ENCODE results near the gene ARID1B. TPM values are rescaled to one million over a fixed set of nuclear protein-coding genes. Genes with fewer than 3 reads are reported as not detected.

ARID1B gene
- total RNA-seq, 2 experiments from 2014 or later: 42.5 to 43.2 TPM

- CTCF ChIA-PET: interaction anchor here (0.6 kb wide), 1 partner anchor 28 kb away, joined by 4 read pairs; no protein-coding TSS in a partner anchor
- Mint-ChIP-seq H3K36me3 (ENCODE audit: low read depth) (peaks cover 3% of the 10 kb centered on the region), H3K4me1 (ENCODE audit: low read depth) (peaks cover 67% of the 10 kb centered on the region), H3K27me3 (ENCODE audit: low read depth) (no peaks in the 10 kb centered on the region), H3K9me3 (no peaks in the 10 kb centered on the region), H3K27ac (no peak overlapping the region), H3K4me3 (no peak overlapping the region)
- no peak for DNase-seq
- intact Hi-C loops (cut with micrococcal nuclease): no loop called here
Measured at GRCh38 chr6:156881687-156882629, 104.8 kb downstream of the ARID1B start.

- Mint-ChIP-seq H3K27ac (no peak overlapping the region), H3K9me3 (no peaks in the 10 kb centered on the region), H3K27me3 (ENCODE audit: low read depth) (no peaks in the 10 kb centered on the region)
Measured at GRCh38 chr6:156883497-156884252, 106.5 kb downstream of the ARID1B start.

GRCh38 chr6:156884306-156884705, 107.1 kb downstream of the ARID1B start:
- H3K27ac Mint-ChIP-seq: no peak overlapping the region
- no peaks in the 10 kb centered on the region for H3K36me3 Mint-ChIP-seq (ENCODE audit: low read depth)
- no peaks in the 10 kb centered on the region for H3K27me3 Mint-ChIP-seq (ENCODE audit: low read depth)
- H3K9me3 Mint-ChIP-seq: no peaks in the 10 kb centered on the region
- intact Hi-C loops (cut with micrococcal nuclease): no loop called here
- DNase-seq: no peak
- peaks cover 64% of the 10 kb centered on the region for H3K4me1 Mint-ChIP-seq (ENCODE audit: low read depth)
- H3K4me3 Mint-ChIP-seq: no peak overlapping the region
- CTCF ChIA-PET: interaction anchor here (0.6 to 1.5 kb wide), 3 partner anchors 53 to 1554 kb away, joined by 3 to 5 read pairs (median 4); no protein-coding TSS in a partner anchor

More at GRCh38 chr6:156883497-156884252, 106.5 kb downstream of the ARID1B start:
- Mint-ChIP-seq H3K4me3 (peak overlapping the region; percentile 2), H3K36me3 (ENCODE audit: low read depth) (no peaks in the 10 kb centered on the region), H3K4me1 (ENCODE audit: low read depth) (peaks cover 70% of the 10 kb centered on the region)
- CTCF ChIA-PET: interaction anchor here (0.6 to 1.5 kb wide), 3 partner anchors 54 to 1554 kb away, joined by 3 to 5 read pairs (median 4); no protein-coding TSS in a partner anchor
- intact Hi-C loops (cut with micrococcal nuclease): no loop called here
- DNase-seq: peak; percentile 59

- CTCF ChIA-PET: no interaction called here
- peaks cover 59% of the 10 kb centered on the region for H3K4me1 Mint-ChIP-seq (ENCODE audit: low read depth)
- no peaks in the 10 kb centered on the region for H3K27me3 Mint-ChIP-seq (ENCODE audit: low read depth)
- no peak for DNase-seq
- intact Hi-C loops (cut with micrococcal nuclease): no loop called here
- no peaks in the 10 kb centered on the region for H3K9me3 Mint-ChIP-seq
- no peak overlapping the region for H3K27ac Mint-ChIP-seq
- H3K4me3 Mint-ChIP-seq: no peak overlapping the region
- no peaks in the 10 kb centered on the region for H3K36me3 Mint-ChIP-seq (ENCODE audit: low read depth)
Measured at GRCh38 chr6:156885562-156885961, 108.4 kb downstream of the ARID1B start.

- Mint-ChIP-seq H3K27me3 (ENCODE audit: low read depth) (no peaks in the 10 kb centered on the region), H3K27ac (no peak overlapping the region), H3K9me3 (no peaks in the 10 kb centered on the region), H3K36me3 (ENCODE audit: low read depth) (no peaks in the 10 kb centered on the region), H3K4me1 (ENCODE audit: low read depth) (peaks cover 60% of the 10 kb centered on the region), H3K4me3 (no peak overlapping the region)
- intact Hi-C loops (cut with micrococcal nuclease): no loop called here
- DNase-seq: no peak
- CTCF ChIA-PET: no interaction called here
Measured at GRCh38 chr6:156886409-156886808, 109.2 kb downstream of the ARID1B start.

GRCh38 chr6:156887623-156888269, 110.6 kb downstream of the ARID1B start:
- Mint-ChIP-seq H3K9me3 (no peaks in the 10 kb centered on the region), H3K36me3 (ENCODE audit: low read depth) (no peaks in the 10 kb centered on the region), H3K27ac (no peak overlapping the region), H3K4me1 (ENCODE audit: low read depth) (peaks cover 48% of the 10 kb centered on the region), H3K27me3 (ENCODE audit: low read depth) (no peaks in the 10 kb centered on the region), H3K4me3 (no peak overlapping the region)
- CTCF ChIA-PET: interaction anchor here (0.6 kb wide), 1 partner anchor 174 kb away, joined by 3 read pairs; no protein-coding TSS in a partner anchor
- no peak for DNase-seq
- intact Hi-C loops (cut with micrococcal nuclease): no loop called here

GRCh38 chr6:156889469-156889868, 112.3 kb downstream of the ARID1B start:
- DNase-seq: no peak
- Mint-ChIP-seq H3K4me1 (ENCODE audit: low read depth) (peaks cover 44% of the 10 kb centered on the region), H3K27ac (no peak overlapping the region), H3K4me3 (no peak overlapping the region), H3K27me3 (ENCODE audit: low read depth) (no peaks in the 10 kb centered on the region), H3K9me3 (no peaks in the 10 kb centered on the region), H3K36me3 (ENCODE audit: low read depth) (no peaks in the 10 kb centered on the region)
- intact Hi-C loops (cut with micrococcal nuclease): no loop called here
- CTCF ChIA-PET: no interaction called here

GRCh38 chr6:156889986-156890385, 112.8 kb downstream of the ARID1B start:
- Mint-ChIP-seq H3K4me3 (no peak overlapping the region), H3K9me3 (no peaks in the 10 kb centered on the region), H3K27ac (no peak overlapping the region), H3K27me3 (ENCODE audit: low read depth) (no peaks in the 10 kb centered on the region), H3K36me3 (ENCODE audit: low read depth) (no peaks in the 10 kb centered on the region), H3K4me1 (ENCODE audit: low read depth) (peaks cover 47% of the 10 kb centered on the region)
- DNase-seq: no peak
- CTCF ChIA-PET: interaction anchor here (1.2 kb wide), 1 partner anchor 9 kb away, joined by 3 read pairs; no protein-coding TSS in a partner anchor
- intact Hi-C loops (cut with micrococcal nuclease): no loop called here

GRCh38 chr6:156890627-156891314, 113.6 kb downstream of the ARID1B start:
- no peaks in the 10 kb centered on the region for H3K9me3 Mint-ChIP-seq
- DNase-seq: no peak
- H3K4me3 Mint-ChIP-seq: no peak overlapping the region
- H3K36me3 Mint-ChIP-seq (ENCODE audit: low read depth): no peaks in the 10 kb centered on the region
- CTCF ChIA-PET: interaction anchor here (0.5 to 1.2 kb wide), 2 partner anchors 9 to 91 kb away, joined by 3 to 4 read pairs; no protein-coding TSS in a partner anchor
- H3K4me1 Mint-ChIP-seq (ENCODE audit: low read depth): peaks cover 48% of the 10 kb centered on the region
- no peaks in the 10 kb centered on the region for H3K27me3 Mint-ChIP-seq (ENCODE audit: low read depth)
- no peak overlapping the region for H3K27ac Mint-ChIP-seq
- intact Hi-C loops (cut with micrococcal nuclease): no loop called here

- Mint-ChIP-seq H3K27ac (no peak overlapping the region), H3K4me3 (no peak overlapping the region), H3K9me3 (no peaks in the 10 kb centered on the region), H3K27me3 (ENCODE audit: low read depth) (no peaks in the 10 kb centered on the region), H3K4me1 (ENCODE audit: low read depth) (peaks cover 66% of the 10 kb centered on the region), H3K36me3 (ENCODE audit: low read depth) (peaks cover 5% of the 10 kb centered on the region)
- CTCF ChIA-PET: interaction anchor here (0.6 kb wide), 2 partner anchors 73 to 345 kb away, joined by 3 to 4 read pairs; no protein-coding TSS in a partner anchor
- no peak for DNase-seq
- intact Hi-C loops (cut with micrococcal nuclease): no loop called here
Measured at GRCh38 chr6:156897907-156898531, 120.8 kb downstream of the ARID1B start.

- intact Hi-C loops (cut with micrococcal nuclease): no loop called here
- no peak for DNase-seq
- CTCF ChIA-PET: interaction anchor here (0.8 kb wide), 1 partner anchor 9 kb away, joined by 3 read pairs; no protein-coding TSS in a partner anchor
- Mint-ChIP-seq H3K9me3 (no peaks in the 10 kb centered on the region), H3K27ac (no peak overlapping the region), H3K4me3 (no peak overlapping the region), H3K27me3 (ENCODE audit: low read depth) (no peaks in the 10 kb centered on the region), H3K4me1 (ENCODE audit: low read depth) (peaks cover 59% of the 10 kb centered on the region), H3K36me3 (ENCODE audit: low read depth) (peaks cover 5% of the 10 kb centered on the region)
Measured at GRCh38 chr6:156899071-156899470, 121.9 kb downstream of the ARID1B start.

Data from activated naive CD4-positive, alpha-beta T cell treated with anti-CD3 and anti-CD28 coated beads for 36 hours (primary cell).